ENCODE results near the gene PNMA6A. TPM values are rescaled to one million over a fixed set of nuclear protein-coding genes. Genes with fewer than 3 reads are reported as not detected.
"Not testable (repeated sequence)": the region's sequence is repeated elsewhere in the genome, so short reads cannot be mapped to it uniquely, and the experiment has no call there.

PNMA6A gene
- total RNA-seq: 1.5 and 1.6 TPM in 2 replicates
- long read RNA-seq: 0 reads

DNA sequence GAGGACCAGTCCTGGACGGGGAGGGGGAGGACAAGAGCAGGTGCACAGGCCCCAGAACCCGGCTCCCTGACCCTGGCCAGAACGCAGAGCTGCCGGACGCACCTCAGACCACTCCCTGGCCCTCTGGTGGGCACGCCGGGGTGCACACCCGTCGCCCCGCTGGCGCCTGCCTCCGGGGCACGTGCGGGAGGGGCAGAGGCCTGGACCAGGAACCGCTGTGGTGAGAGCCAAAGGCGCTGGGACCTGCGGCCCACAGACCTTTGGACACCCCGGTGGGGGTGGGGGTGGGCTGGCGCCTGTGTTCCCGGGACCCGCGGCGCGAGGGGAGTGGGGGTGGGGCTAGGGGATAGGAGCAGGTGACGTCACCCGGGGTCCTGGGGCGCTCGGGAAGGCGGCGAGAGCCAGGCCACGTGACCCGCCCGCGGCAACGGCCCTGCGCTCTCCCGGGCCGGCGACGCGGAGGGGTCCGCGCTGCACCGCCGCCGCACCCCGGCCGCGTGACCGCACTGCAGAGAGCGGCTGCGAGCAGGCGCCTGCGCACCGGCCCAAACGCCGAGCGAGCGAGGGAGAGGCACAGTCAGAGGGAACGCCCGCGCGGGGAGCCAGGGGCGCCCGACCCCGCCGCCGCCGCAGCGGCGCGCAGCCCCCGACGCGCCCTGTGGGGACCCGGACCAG is at the start of gene PNMA6A:
Gene PNMA6A, plus strand, starts transcription at position 546 of the 675 bp plus-strand sequence. CDS start 609 bp downstream, outside the sequence.
- not testable (repeated sequence) for H3K27me3 Mint-ChIP-seq (ENCODE audit: unreplicated experiment); H3K36me3 Mint-ChIP-seq (ENCODE audit: unreplicated experiment); H3K9me3 Mint-ChIP-seq (ENCODE audit: unreplicated experiment); DNase-seq (ENCODE audit: extremely low spot score, unreplicated experiment); H3K27ac Mint-ChIP-seq (ENCODE audit: unreplicated experiment); H3K4me1 Mint-ChIP-seq (ENCODE audit: unreplicated experiment); H3K4me3 Mint-ChIP-seq (ENCODE audit: unreplicated experiment)

DNA sequence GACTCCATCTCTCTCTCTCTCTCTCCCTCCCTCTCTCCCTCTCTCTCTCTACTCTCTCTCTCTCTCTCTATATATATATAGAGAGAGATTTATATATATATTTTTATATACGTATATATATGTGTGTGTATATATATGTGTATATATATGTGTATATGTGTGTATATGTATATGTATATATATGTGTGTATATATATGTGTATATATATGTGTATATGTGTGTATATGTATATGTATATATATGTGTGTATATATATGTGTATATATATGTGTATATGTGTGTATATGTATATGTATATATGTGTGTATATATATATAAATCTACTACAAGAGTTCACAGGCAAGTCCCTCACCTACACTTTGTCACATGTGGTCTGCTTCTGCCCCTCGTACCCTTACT is 45.8 kb upstream of the PNMA6A start:
- H3K9me3 Mint-ChIP-seq (ENCODE audit: unreplicated experiment); H3K27ac Mint-ChIP-seq (ENCODE audit: unreplicated experiment); H3K27me3 Mint-ChIP-seq (ENCODE audit: unreplicated experiment); H3K36me3 Mint-ChIP-seq (ENCODE audit: unreplicated experiment); DNase-seq (ENCODE audit: extremely low spot score, unreplicated experiment); H3K4me1 Mint-ChIP-seq (ENCODE audit: unreplicated experiment); H3K4me3 Mint-ChIP-seq (ENCODE audit: unreplicated experiment): not testable (repeated sequence)

DNA sequence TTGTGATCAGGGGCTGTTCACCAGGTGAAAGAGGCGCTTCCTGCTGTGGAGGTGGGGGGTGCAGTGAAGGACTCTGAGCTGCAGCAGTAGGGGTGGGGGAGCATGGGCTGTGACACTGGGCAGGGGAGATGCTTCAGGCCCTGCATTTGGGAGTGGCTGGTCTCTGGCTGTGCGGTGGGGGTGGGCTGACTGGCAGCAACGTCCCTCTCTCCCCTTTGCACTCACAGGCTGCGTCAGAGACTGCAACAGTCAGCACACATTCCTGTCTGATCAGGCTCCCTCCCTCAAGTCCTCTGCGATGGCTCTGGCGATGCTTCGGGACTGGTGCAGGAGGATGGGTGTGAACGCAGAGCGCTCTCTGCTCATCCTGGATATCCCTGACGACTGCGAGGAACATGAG is 43.8 kb upstream of the PNMA6A start:
- H3K4me3 Mint-ChIP-seq (ENCODE audit: unreplicated experiment); H3K4me1 Mint-ChIP-seq (ENCODE audit: unreplicated experiment); H3K9me3 Mint-ChIP-seq (ENCODE audit: unreplicated experiment); DNase-seq (ENCODE audit: extremely low spot score, unreplicated experiment); H3K27me3 Mint-ChIP-seq (ENCODE audit: unreplicated experiment); H3K27ac Mint-ChIP-seq (ENCODE audit: unreplicated experiment); H3K36me3 Mint-ChIP-seq (ENCODE audit: unreplicated experiment): not testable (repeated sequence)

DNA sequence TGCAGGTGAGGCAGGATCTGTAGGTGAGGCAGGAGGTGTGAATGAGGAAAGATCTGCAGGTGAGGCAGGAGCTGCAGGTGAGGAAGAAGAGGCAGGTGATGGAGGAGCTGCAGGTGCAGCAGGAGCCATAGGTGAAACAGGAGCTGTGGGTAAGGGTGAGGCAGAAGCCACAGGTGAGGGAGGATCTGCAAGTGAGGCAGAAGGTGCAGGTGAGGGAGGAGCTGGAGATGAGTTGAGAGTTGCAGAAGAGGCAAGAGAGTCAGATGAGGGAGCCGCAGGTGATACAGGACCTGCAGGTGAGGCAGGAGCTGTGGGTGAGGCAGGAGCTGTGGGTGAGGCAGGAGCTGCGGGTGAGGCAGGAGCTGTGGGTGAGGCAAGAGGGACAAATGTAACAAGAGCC is 43.1 kb upstream of the PNMA6A start:
- TF ChIP-seq, protein P1, sequence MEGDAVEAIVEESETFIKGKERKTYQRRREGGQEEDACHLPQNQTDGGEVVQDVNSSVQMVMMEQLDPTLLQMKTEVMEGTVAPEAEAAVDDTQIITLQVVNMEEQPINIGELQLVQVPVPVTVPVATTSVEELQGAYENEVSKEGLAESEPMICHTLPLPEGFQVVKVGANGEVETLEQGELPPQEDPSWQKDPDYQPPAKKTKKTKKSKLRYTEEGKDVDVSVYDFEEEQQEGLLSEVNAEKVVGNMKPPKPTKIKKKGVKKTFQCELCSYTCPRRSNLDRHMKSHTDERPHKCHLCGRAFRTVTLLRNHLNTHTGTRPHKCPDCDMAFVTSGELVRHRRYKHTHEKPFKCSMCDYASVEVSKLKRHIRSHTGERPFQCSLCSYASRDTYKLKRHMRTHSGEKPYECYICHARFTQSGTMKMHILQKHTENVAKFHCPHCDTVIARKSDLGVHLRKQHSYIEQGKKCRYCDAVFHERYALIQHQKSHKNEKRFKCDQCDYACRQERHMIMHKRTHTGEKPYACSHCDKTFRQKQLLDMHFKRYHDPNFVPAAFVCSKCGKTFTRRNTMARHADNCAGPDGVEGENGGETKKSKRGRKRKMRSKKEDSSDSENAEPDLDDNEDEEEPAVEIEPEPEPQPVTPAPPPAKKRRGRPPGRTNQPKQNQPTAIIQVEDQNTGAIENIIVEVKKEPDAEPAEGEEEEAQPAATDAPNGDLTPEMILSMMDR (IDR thresholded peaks at IDR 0.05): no peak
- Mint-ChIP-seq H3K4me1 (ENCODE audit: unreplicated experiment) (peaks cover 2% of the 10 kb centered on the region), H3K36me3 (ENCODE audit: unreplicated experiment) (no peaks in the 10 kb centered on the region), H3K4me3 (ENCODE audit: unreplicated experiment) (no peak overlapping the region), H3K9me3 (ENCODE audit: unreplicated experiment) (peaks cover 5% of the 10 kb centered on the region), H3K27me3 (ENCODE audit: unreplicated experiment) (no peaks in the 10 kb centered on the region), H3K27ac (ENCODE audit: unreplicated experiment) (no peak overlapping the region)
- DNase-seq (ENCODE audit: extremely low spot score, unreplicated experiment): no peak

DNA sequence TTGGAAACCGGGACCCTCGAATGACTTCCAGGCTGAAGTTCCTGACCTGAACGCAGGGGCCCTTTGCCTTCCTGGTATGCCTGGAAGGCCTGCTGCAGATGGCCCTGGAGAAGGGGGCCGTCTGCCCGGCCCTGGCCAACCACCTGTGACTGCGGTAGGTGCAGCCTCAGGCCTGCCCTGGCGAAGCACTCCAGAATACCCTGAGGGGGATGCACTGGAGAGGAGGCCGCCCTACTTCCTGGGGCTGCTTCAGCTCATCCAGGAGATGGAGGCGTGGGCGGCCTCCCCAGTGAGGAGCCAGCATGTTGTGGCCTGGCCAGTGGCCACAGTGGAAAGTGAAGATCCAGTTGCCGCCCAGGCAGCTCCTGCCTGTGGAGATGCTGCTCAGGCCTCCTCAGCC is 42.4 kb upstream of the PNMA6A start:
- Mint-ChIP-seq H3K9me3 (ENCODE audit: unreplicated experiment) (peaks cover 9% of the 10 kb centered on the region), H3K4me1 (ENCODE audit: unreplicated experiment) (peaks cover 2% of the 10 kb centered on the region), H3K27ac (ENCODE audit: unreplicated experiment) (no peak overlapping the region), H3K4me3 (ENCODE audit: unreplicated experiment) (no peak overlapping the region), H3K27me3 (ENCODE audit: unreplicated experiment) (no peaks in the 10 kb centered on the region), H3K36me3 (ENCODE audit: unreplicated experiment) (no peaks in the 10 kb centered on the region)
- TF ChIP-seq, protein P1 (IDR thresholded peaks at IDR 0.05): no peak
- DNase-seq (ENCODE audit: extremely low spot score, unreplicated experiment): no peak

DNA sequence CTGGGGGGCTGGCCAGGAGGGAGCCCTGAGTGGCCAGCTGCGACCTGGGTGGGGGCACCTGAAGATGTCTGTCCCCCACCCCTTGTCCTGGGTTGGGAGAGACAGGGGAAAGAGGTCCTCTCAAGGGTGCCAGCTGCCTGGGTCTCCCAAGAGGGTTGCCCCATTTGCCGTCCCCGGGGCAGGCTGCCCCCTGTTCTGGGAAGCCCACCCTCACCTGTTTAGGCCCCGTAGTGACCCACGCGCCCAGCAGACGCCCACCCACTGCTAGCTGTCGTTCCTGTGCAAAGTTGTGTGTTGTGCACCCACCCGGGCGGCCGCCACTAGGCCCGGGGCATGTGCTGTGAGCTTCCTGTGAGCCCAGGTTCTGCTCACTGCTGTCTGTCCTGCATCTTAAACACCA is 41.5 kb upstream of the PNMA6A start:
- no peaks in the 10 kb centered on the region for H3K36me3 Mint-ChIP-seq (ENCODE audit: unreplicated experiment)
- TF ChIP-seq, protein P1 (IDR thresholded peaks at IDR 0.05): no peak
- H3K4me3 Mint-ChIP-seq (ENCODE audit: unreplicated experiment): no peak overlapping the region
- peaks cover 2% of the 10 kb centered on the region for H3K4me1 Mint-ChIP-seq (ENCODE audit: unreplicated experiment)
- H3K9me3 Mint-ChIP-seq (ENCODE audit: unreplicated experiment): peaks cover 9% of the 10 kb centered on the region
- H3K27me3 Mint-ChIP-seq (ENCODE audit: unreplicated experiment): no peaks in the 10 kb centered on the region
- H3K27ac Mint-ChIP-seq (ENCODE audit: unreplicated experiment): no peak overlapping the region
- no peak for DNase-seq (ENCODE audit: extremely low spot score, unreplicated experiment)
